ENCODE data around the gene TOP1. TPM values are rescaled to one million over a fixed set of nuclear protein-coding genes. Genes with fewer than 3 reads are reported as not detected.

The TOP1 gene
- polyA plus RNA-seq, 1 experiment: 4.0 TPM

GRCh38 chr20:41047279-41047974, 18.8 kb downstream of the TOP1 start:
- H3K27me3 ChIP-seq (ENCODE audit: control insufficient read depth, insufficient read depth, low read length): no peaks in the 10 kb centered on the region
- ChIA-PET CTCF (interaction anchor here (1.8 to 2.2 kb wide), 3 partner anchors 10 to 56 kb away, joined by 7 to 9 read pairs (median 8); no protein-coding TSS in a partner anchor), POLR2A (no interaction called here)
- no peak for TF ChIP-seq CTCF (IDR thresholded peaks at IDR 0.05; ENCODE audit: insufficient read depth, low read depth, low read length)
- no peaks in the 10 kb centered on the region for H3K36me3 ChIP-seq (ENCODE audit: control insufficient read depth, insufficient read depth, low read length)
- no peak for DNase-seq (ENCODE audit: low read depth)
- no peak overlapping the region for H3K4me3 ChIP-seq (ENCODE audit: low read depth, low read length)

- no peaks in the 10 kb centered on the region for H3K27me3 ChIP-seq (ENCODE audit: control insufficient read depth, insufficient read depth, low read length)
- POLR2A ChIA-PET: no interaction called here
- H3K4me3 ChIP-seq (ENCODE audit: low read depth, low read length): peak overlapping the region; percentile 7; the same call in 1 of the 2 replicates
- TF ChIP-seq CTCF (IDR thresholded peaks at IDR 0.05; ENCODE audit: insufficient read depth, low read depth, low read length): no peak
- DNase-seq (ENCODE audit: low read depth): no peak
- H3K36me3 ChIP-seq (ENCODE audit: control insufficient read depth, insufficient read depth, low read length): no peaks in the 10 kb centered on the region
- CTCF ChIA-PET: interaction anchor here (1.9 kb wide), 1 partner anchor 10 kb away, joined by 9 read pairs; no protein-coding TSS in a partner anchor
Observed at GRCh38 chr20:41047975-41048305, 19.3 kb downstream of the TOP1 start.

GRCh38 chr20:41048461-41049301, 20.1 kb downstream of the TOP1 start:
- Histone ChIP-seq H3K27me3 (ENCODE audit: control insufficient read depth, insufficient read depth, low read length) (no peaks in the 10 kb centered on the region), H3K4me3 (ENCODE audit: low read depth, low read length) (no peak overlapping the region), H3K36me3 (ENCODE audit: control insufficient read depth, insufficient read depth, low read length) (no peaks in the 10 kb centered on the region)
- TF ChIP-seq CTCF (IDR thresholded peaks at IDR 0.05; ENCODE audit: insufficient read depth, low read depth, low read length): no peak
- POLR2A ChIA-PET: no interaction called here
- no peak for DNase-seq (ENCODE audit: low read depth)
- CTCF ChIA-PET: interaction anchor here (0.8 kb wide), 1 partner anchor 14 kb away, joined by 4 read pairs; no protein-coding TSS in a partner anchor

GRCh38 chr20:41049451-41049850, 20.8 kb downstream of the TOP1 start:
- Histone ChIP-seq H3K4me3 (ENCODE audit: low read depth, low read length) (no peak overlapping the region), H3K27me3 (ENCODE audit: control insufficient read depth, insufficient read depth, low read length) (no peaks in the 10 kb centered on the region), H3K36me3 (ENCODE audit: control insufficient read depth, insufficient read depth, low read length) (no peaks in the 10 kb centered on the region)
- DNase-seq (ENCODE audit: low read depth): no peak
- POLR2A ChIA-PET: no interaction called here
- TF ChIP-seq CTCF (IDR thresholded peaks at IDR 0.05; ENCODE audit: insufficient read depth, low read depth, low read length): no peak
- CTCF ChIA-PET: interaction anchor here (0.8 to 1.1 kb wide), 2 partner anchors 13 to 45 kb away, joined by 3 to 4 read pairs; no protein-coding TSS in a partner anchor

- POLR2A ChIA-PET: no interaction called here
- Histone ChIP-seq H3K4me3 (ENCODE audit: low read depth, low read length) (no peak overlapping the region), H3K27me3 (ENCODE audit: control insufficient read depth, insufficient read depth, low read length) (no peaks in the 10 kb centered on the region), H3K36me3 (ENCODE audit: control insufficient read depth, insufficient read depth, low read length) (no peaks in the 10 kb centered on the region)
- TF ChIP-seq CTCF (IDR thresholded peaks at IDR 0.05; ENCODE audit: insufficient read depth, low read depth, low read length): no peak
- DNase-seq (ENCODE audit: low read depth): peak; percentile 50
- CTCF ChIA-PET: interaction anchor here (0.6 to 1.1 kb wide), 4 partner anchors 17 to 123 kb away, joined by 3 read pairs; no protein-coding TSS in a partner anchor
Observed at GRCh38 chr20:41050361-41051008, 21.9 kb downstream of the TOP1 start.

Measured in BJ (cell line).